ENCODE data around the gene TFCP2L1.

DNA sequence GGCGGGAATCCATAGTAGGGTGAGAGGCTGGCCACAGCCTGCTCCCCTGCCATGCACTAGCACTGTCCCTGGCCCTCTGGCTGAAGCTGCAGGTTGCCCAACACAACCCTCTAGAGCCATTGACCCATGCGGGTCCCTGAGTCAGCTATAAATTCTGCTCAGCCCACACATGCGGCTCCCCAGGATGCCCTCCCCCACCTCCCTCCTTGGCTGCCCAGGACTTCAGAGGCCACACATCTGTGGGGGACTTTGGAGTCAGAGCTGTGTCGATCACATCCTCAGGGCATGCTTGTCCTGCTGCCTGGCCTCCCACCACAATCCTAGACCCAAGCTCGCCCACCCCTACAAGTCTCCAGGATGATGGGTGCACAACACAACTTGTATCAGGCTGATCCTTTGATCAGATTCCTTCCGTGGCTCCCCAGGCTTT is 97.0 kb downstream of the TFCP2L1 start:
- TF ChIP-seq, protein P1, sequence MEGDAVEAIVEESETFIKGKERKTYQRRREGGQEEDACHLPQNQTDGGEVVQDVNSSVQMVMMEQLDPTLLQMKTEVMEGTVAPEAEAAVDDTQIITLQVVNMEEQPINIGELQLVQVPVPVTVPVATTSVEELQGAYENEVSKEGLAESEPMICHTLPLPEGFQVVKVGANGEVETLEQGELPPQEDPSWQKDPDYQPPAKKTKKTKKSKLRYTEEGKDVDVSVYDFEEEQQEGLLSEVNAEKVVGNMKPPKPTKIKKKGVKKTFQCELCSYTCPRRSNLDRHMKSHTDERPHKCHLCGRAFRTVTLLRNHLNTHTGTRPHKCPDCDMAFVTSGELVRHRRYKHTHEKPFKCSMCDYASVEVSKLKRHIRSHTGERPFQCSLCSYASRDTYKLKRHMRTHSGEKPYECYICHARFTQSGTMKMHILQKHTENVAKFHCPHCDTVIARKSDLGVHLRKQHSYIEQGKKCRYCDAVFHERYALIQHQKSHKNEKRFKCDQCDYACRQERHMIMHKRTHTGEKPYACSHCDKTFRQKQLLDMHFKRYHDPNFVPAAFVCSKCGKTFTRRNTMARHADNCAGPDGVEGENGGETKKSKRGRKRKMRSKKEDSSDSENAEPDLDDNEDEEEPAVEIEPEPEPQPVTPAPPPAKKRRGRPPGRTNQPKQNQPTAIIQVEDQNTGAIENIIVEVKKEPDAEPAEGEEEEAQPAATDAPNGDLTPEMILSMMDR (conservative IDR thresholded peaks at IDR 0.05; ENCODE audit: low read depth, low read length), result no peak
- no peak for TF ChIP-seq EZH2 (IDR thresholded peaks at IDR 0.05; ENCODE audit: low read length, unreplicated experiment)
- TF ChIP-seq EZH2phosphoT487 (IDR thresholded peaks at IDR 0.05; ENCODE audit: borderline replicate concordance, low read length), result no peak
